Panc1 (cell line): ENCODE data around the gene COL26A1.

Source experiments
- CTCF ChIP-seq: fragments of 450-650 bp; IDR thresholded peaks from 2 replicates; pipeline ENCODE4 v1.5.1; 2017; ENCODE audit warnings: mild to moderate bottlenecking
- POLR2AphosphoS5 ChIP-seq: IDR thresholded peaks from 2 replicates; pipeline ENCODE4 v1.6.1; 2012; ENCODE audit warnings: mild to moderate bottlenecking, low read depth, low read length, moderate library complexity
- TCF7L2 ChIP-seq: IDR thresholded peaks from 2 replicates; pipeline ENCODE4 v1.6.1; 2011; ENCODE audit warnings: mild to moderate bottlenecking, low read depth, low read length, inconsistent platforms
- TF ChIP-seq, protein P1 (sequence below), 2 experiments: IDR thresholded peaks; 2 replicates each; pipeline ENCODE4 v1.6.1; 2011 to 2012; ENCODE audit warnings: low read depth in 2 of 2, control low read depth in 1 of 2, low read length in 1 of 2, mild to moderate bottlenecking in 1 of 2, moderate library complexity in 1 of 2; ENCODE audit not compliant: insufficient read depth in 1 of 2

DNA sequence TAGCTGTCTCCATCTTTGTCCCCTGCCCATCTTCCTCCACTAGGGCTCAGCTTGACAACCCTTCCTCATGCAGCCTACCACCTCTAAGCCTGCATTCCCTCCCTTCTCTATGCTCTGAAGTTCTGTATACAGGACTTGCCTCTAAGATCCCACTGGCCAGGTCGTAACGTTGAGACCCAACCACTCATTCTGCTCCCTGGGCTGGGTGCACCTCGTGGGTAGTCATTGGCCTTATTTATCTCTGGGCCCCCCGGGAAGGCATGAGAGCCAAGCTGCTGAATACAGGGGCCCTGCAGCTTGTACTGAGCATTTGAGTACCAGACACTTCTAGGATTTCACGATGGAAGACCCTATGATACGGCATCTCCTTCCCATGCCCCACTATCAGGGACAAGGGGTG lies 235.3 kb downstream of the COL26A1 start:
- TF ChIP-seq POLR2AphosphoS5: no peak
- no peak for TF ChIP-seq CTCF
- TF ChIP-seq, protein P1, sequence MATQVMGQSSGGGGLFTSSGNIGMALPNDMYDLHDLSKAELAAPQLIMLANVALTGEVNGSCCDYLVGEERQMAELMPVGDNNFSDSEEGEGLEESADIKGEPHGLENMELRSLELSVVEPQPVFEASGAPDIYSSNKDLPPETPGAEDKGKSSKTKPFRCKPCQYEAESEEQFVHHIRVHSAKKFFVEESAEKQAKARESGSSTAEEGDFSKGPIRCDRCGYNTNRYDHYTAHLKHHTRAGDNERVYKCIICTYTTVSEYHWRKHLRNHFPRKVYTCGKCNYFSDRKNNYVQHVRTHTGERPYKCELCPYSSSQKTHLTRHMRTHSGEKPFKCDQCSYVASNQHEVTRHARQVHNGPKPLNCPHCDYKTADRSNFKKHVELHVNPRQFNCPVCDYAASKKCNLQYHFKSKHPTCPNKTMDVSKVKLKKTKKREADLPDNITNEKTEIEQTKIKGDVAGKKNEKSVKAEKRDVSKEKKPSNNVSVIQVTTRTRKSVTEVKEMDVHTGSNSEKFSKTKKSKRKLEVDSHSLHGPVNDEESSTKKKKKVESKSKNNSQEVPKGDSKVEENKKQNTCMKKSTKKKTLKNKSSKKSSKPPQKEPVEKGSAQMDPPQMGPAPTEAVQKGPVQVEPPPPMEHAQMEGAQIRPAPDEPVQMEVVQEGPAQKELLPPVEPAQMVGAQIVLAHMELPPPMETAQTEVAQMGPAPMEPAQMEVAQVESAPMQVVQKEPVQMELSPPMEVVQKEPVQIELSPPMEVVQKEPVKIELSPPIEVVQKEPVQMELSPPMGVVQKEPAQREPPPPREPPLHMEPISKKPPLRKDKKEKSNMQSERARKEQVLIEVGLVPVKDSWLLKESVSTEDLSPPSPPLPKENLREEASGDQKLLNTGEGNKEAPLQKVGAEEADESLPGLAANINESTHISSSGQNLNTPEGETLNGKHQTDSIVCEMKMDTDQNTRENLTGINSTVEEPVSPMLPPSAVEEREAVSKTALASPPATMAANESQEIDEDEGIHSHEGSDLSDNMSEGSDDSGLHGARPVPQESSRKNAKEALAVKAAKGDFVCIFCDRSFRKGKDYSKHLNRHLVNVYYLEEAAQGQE (IDR thresholded peaks at IDR 0.05; ENCODE audit: insufficient read depth in 1 of 2, low read depth in 2 of 2, low read length in 1 of 2): no peak
- no peak for TF ChIP-seq TCF7L2
